Measurements from ENCODE around the gene CHST11. TPM values are rescaled to one million over a fixed set of nuclear protein-coding genes. Genes with fewer than 3 reads are reported as not detected.

CHST11 gene
- total and polyA plus RNA-seq, 10 of the 15 experiments (the other 5 are each of a cell fraction or from before 2014, with no cell fraction given): 1.9 to 38.1 (median 17.2) TPM

GRCh38 chr12:104455578-104456416 lies 951 bp upstream of the CHST11 start:
- no peak for DNase-seq (ENCODE audit: low read depth, low spot score)
- TF ChIP-seq, protein P1, sequence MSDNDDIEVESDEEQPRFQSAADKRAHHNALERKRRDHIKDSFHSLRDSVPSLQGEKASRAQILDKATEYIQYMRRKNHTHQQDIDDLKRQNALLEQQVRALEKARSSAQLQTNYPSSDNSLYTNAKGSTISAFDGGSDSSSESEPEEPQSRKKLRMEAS (IDR thresholded peaks at IDR 0.05; ENCODE audit: low read depth, low read length): no peak
- TF ChIP-seq, protein P2, sequence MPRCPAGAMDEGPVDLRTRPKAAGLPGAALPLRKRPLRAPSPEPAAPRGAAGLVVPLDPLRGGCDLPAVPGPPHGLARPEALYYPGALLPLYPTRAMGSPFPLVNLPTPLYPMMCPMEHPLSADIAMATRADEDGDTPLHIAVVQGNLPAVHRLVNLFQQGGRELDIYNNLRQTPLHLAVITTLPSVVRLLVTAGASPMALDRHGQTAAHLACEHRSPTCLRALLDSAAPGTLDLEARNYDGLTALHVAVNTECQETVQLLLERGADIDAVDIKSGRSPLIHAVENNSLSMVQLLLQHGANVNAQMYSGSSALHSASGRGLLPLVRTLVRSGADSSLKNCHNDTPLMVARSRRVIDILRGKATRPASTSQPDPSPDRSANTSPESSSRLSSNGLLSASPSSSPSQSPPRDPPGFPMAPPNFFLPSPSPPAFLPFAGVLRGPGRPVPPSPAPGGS (IDR thresholded peaks at IDR 0.05; ENCODE audit: borderline replicate concordance, insufficient read depth, low read depth, low read length, poor library complexity, severe bottlenecking): no peak
- TF ChIP-seq STAT1 (conservative IDR thresholded peaks at IDR 0.05) (no peak), EP300 (IDR thresholded peaks at IDR 0.05; ENCODE audit: borderline replicate concordance in 1 of 2, control insufficient read depth in 1 of 2, low read depth in 2 of 2, low read length in 2 of 2) (no peak), NFIC (IDR thresholded peaks at IDR 0.05; ENCODE audit: low read depth, low read length) (0 out of 2 replicates have a peak, but pooled peaks have one; percentile 4), PML (IDR thresholded peaks at IDR 0.05; ENCODE audit: low read length) (0 out of 2 replicates have a peak, but pooled peaks have one; percentile 1), MXI1 (IDR thresholded peaks at IDR 0.05; ENCODE audit: low read depth, low read length) (no peak), ZZZ3 (IDR thresholded peaks at IDR 0.05; ENCODE audit: control insufficient read depth, insufficient read length, low read depth) (no peak), MYB (IDR thresholded peaks at IDR 0.05; ENCODE audit: borderline replicate concordance, low read depth, low read length) (no peak), ZNF274 (IDR thresholded peaks at IDR 0.05; ENCODE audit: insufficient read depth, insufficient read length) (no peak), ZSCAN29 (IDR thresholded peaks at IDR 0.05) (no peak)
- H3K9me3 ChIP-seq (replicated peaks; ENCODE audit: control insufficient read depth, insufficient read depth, low read length): no peaks in the 10 kb centered on the region
- H3K36me3 ChIP-seq (ENCODE audit: control insufficient read depth in 2 of 2, insufficient read depth in 2 of 2, low read length in 1 of 2): no peaks in the 10 kb centered on the region
- 0 out of 2 replicates have a peak, but pooled peaks cover 2% of the 10 kb centered on the region for H3K4me1 ChIP-seq (ENCODE audit: control insufficient read depth, insufficient read depth, low read length)
- intact Hi-C loops (cut with micrococcal nuclease; ENCODE audit: unreplicated experiment): loop anchor here (1.0 to 5.0 kb wide), 5 partner anchors 39 to 597 kb away; no protein-coding TSS in a partner anchor
- H3K4me2 ChIP-seq (ENCODE audit: control insufficient read depth, insufficient read depth): peak overlapping the region; percentile 83
- ChIA-PET SMC1A (ENCODE audit: uncharacterized antibody, unreplicated experiment) (interaction anchor here (0.6 to 6.2 kb wide), 7 partner anchors 18 to 141 kb away, joined by 3 to 67 read pairs (median 3); no protein-coding TSS in a partner anchor), POLR2A (interaction anchor here (1.0 to 6.1 kb wide), 5 partner anchors 17 to 240 kb away, joined by 3 to 64 read pairs (median 4); no protein-coding TSS in a partner anchor), CTCF (interaction anchor here (0.7 to 3.5 kb wide), 12 partner anchors 16 to 597 kb away, joined by 3 to 28 read pairs (median 3); no protein-coding TSS in a partner anchor), RAD21 (ENCODE audit: unreplicated experiment) (interaction anchor here (1.0 to 6.7 kb wide), 10 partner anchors 17 to 575 kb away, joined by 3 to 88 read pairs (median 19); no protein-coding TSS in a partner anchor)
- no peak for FAIRE-seq
- BruUV-seq (replicated peaks): TSS peak; percentile 52
- no peaks in the 10 kb centered on the region for H4K20me1 ChIP-seq (ENCODE audit: control insufficient read depth, insufficient read depth)
- in situ Hi-C loops (cut with MboI): no loop called here
- H3K79me2 ChIP-seq (ENCODE audit: control insufficient read depth, insufficient read depth, low read length): peaks cover 41% of the 10 kb centered on the region
- no peak overlapping the region for H3K27ac ChIP-seq (ENCODE audit: control insufficient read depth, insufficient read depth)
- H2AFZ ChIP-seq (ENCODE audit: control insufficient read depth, low read depth, low read length): peak overlapping the region; percentile 67
- H3K4me3 ChIP-seq: peak overlapping the region; percentile 100
- H3K9ac ChIP-seq (ENCODE audit: control insufficient read depth, insufficient read depth, low read length): peak overlapping the region; percentile 96
- no peak for ATAC-seq
- 40% methylated on average over 9 of the region's 9 CpGs for WGBS (ENCODE audit: insufficient coverage, insufficient replicate concordance, low lambda C conversion rate, missing lambda C conversion rate)
- H3K27me3 ChIP-seq (replicated peaks in 1 of 2; ENCODE audit: control insufficient read depth in 2 of 2, insufficient read depth in 2 of 2, low read length in 1 of 2): no peaks in the 10 kb centered on the region
